ENCODE measurements around the gene BCAS3.
"Not testable (repeated sequence)": the region's sequence is repeated elsewhere in the genome, so short reads cannot be mapped to it uniquely, and the experiment has no call there.

BCAS3 gene

GRCh38 chr17:61416540-61417363 is 739.1 kb downstream of the BCAS3 start:
- peak; percentile 55 to 67 for DNase-seq

GRCh38 chr17:61418449-61418848 is 740.8 kb downstream of the BCAS3 start:
- no peak for DNase-seq

GRCh38 chr17:61419496-61420046 is 741.9 kb downstream of the BCAS3 start:
- DNase-seq, result no peak

- DNase-seq, result peak in 1 of 2 donors; percentile 9
These were observed 742.4 kb downstream of the BCAS3 start for GRCh38 chr17:61420052-61420451.

- DNase-seq, result no peak
These were observed 743.2 kb downstream of the BCAS3 start for GRCh38 chr17:61420745-61421398.

GRCh38 chr17:61421460-61421859 is 743.8 kb downstream of the BCAS3 start:
- DNase-seq, result no peak

- DNase-seq, result no peak
These were observed 744.6 kb downstream of the BCAS3 start for GRCh38 chr17:61422116-61422799.

GRCh38 chr17:61422869-61423268 is 745.2 kb downstream of the BCAS3 start:
- no peak for DNase-seq

- DNase-seq, result no peak
These were observed 746.5 kb downstream of the BCAS3 start for GRCh38 chr17:61423967-61424649.

- DNase-seq, result no peak
These were observed 748.2 kb downstream of the BCAS3 start for GRCh38 chr17:61425682-61426481.

- no peak for DNase-seq
These were observed 749.0 kb downstream of the BCAS3 start for GRCh38 chr17:61426482-61427304.

GRCh38 chr17:61427567-61427966 is 749.9 kb downstream of the BCAS3 start:
- no peak for DNase-seq

GRCh38 chr17:61429274-61429673 is 751.6 kb downstream of the BCAS3 start:
- DNase-seq, result no peak

GRCh38 chr17:61429831-61430230 is 752.2 kb downstream of the BCAS3 start:
- DNase-seq, result not testable (repeated sequence)

GRCh38 chr17:61431594-61432311 is 754.1 kb downstream of the BCAS3 start:
- no peak for DNase-seq

GRCh38 chr17:61436273-61436672 is 758.6 kb downstream of the BCAS3 start:
- DNase-seq, result no peak

- DNase-seq, result no peak
These were observed 759.5 kb downstream of the BCAS3 start for GRCh38 chr17:61436995-61437704.

GRCh38 chr17:61440697-61441096 is 763.0 kb downstream of the BCAS3 start:
- DNase-seq, result no peak

GRCh38 chr17:61441507-61441906 is 763.9 kb downstream of the BCAS3 start:
- DNase-seq, result not testable (repeated sequence)
